Adrenal gland (tissue), 5 donors: ENCODE data around the gene PPIP5K1.
"Not testable (repeated sequence)": the region's sequence is repeated elsewhere in the genome, so short reads cannot be mapped to it uniquely, and the experiment has no call there.

Experiments
- CTCF ChIP-seq, 6 experiments: fragments of 450-650 bp in 4 of 6; fragments of 200-600 bp in 2 of 6; sonication (generic) in 1 of 6; IDR thresholded peaks; 1 replicate in 5 of 6; 2 replicates in 1 of 6; pipeline versions ENCODE4 v1.5.1 to v1.8.0; 2016 to 2021; ENCODE audit warnings: antibody characterized with exemption in 6 of 6, mild to moderate bottlenecking in 2 of 6, moderate library complexity in 1 of 6
- POLR2A ChIP-seq, 2 donors: fragments of 450-650 bp; IDR thresholded peaks; one replicate each; pipeline ENCODE4 v1.6.1; 2017; ENCODE audit warnings: antibody characterized with exemption in 2 of 2, mild to moderate bottlenecking in 2 of 2, moderate library complexity in 1 of 2
- donor health status: DM: no; HTN: no; CAD: no.

GRCh38 chr15:43622068-43622799, 32.2 kb upstream of the PPIP5K1 start:
- TF ChIP-seq CTCF, POLR2A (IDR thresholded peaks at IDR 0.05): not testable (repeated sequence)
